Astrocyte of the hippocampus (primary cell): Measurements from ENCODE around the gene LCN10.
A peak's percentile ranks its signal among the peaks of the same experiment; 100 is the strongest.
"Not testable (repeated sequence)": the region's sequence is repeated elsewhere in the genome, so short reads cannot be mapped to it uniquely, and the experiment has no call there.

Experiments
- DNase-seq: peaks from one replicate; pipeline ENCODE4 v3.0.0; 2011; ENCODE audit warnings: low read depth, low spot score

The LCN10 gene

DNA sequence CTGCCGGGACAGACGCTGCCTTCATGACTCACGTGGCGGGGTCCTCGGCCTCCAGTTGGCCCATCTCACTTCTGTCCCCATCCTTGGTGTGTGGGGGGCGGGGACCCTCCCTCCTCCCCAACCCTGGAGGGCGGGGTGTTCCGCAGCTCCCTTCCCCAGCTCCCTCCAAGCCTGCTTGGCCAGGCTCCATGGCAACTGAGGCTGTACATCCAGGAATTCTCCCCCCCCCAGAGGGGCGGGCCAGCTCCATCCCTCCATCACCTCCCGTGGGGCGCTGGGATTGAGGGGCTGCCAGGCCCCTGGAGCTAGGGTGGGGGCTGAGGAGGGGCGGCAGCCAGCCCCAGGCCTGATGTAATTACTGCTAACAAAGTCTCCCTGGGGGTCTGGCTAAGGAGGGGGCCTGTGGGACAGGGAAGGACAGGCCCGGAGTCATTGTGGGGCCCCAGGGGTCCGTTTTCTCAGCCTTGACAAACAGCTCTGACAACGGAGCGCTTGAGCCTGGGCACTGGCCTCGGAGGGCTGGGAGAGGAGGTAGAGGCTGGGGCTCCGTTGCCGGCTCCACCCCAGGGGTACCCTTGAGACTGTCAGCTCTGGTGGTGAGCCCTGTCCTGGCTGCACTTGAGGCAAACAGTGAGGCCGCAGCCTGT lies 22.4 kb downstream of the LCN10 start:
- peak; percentile 66 for DNase-seq

DNA sequence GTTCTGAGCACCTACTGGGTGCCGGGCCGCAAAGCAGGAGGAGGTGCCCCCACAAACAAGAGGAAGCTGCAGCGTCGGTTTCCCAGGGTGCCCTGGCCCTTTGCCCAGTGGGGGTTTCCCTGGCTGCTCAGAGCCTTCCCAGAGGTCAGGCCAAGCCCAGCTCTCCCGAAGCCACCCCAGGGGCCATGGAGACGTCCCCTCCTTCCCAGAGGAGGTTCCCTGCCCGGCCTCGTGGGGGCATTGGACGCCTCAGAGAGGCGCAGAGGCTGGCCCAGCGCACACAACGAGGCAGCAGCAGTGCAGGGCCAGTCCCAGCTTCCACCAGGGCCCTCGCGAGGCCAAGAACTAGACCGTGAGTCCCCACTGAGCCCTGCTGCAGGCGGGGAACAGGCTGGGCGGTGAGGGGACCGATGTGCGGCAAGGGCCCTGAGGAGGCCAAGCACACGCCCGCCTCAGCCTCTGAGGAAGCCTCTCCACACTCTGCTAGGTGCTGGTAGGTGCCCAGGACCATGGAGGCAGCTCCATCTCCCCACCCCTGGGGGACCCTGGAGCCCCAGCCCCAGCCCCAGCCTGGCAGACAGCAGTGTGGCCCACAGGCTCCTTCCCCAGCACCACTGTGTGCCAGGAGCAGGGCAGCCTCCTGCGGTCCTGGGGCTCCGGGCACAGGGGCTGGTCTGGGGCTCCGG lies 23.4 kb downstream of the LCN10 start:
- no peak for DNase-seq

DNA sequence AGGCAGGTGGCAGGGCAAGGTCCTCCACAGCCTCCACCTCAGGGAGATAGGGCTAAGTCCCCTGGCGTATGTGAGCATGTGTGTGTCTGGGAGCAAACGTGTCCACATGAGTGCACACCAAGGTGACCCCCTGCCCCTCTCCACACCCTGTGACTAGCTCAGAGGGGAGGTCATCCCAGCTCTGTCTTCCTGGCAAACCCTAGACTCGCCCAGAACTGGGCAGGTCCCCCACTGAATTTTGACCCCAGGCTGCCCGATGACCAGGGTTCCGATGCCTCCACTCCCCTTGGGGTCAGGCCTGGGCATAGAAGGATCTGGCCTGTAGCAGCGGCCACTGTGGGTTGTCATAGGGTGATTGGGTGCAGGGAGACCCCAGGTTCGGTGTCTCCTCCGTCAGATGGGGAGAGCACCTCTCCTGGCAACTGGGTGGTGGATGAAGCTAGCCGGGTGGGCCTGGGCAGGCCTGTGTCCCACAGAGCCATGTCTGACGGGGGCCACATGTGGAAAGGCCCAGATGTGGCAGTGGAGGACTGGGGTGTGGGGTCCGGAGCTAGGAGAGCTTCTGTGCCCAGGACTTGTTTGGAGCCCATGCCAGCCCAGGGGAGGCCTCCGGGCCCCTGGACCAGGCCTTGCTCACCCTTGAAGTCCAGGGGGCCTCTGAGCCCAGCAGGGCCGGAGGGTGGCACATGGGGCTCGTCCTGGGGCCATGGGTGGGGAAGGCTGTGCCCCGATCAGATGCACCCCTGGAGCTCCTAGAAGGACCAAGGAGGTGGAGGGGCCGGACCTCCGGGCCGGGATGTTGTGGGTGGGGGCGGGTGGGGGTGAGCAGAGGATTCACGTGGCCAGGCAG lies 24.2 kb downstream of the LCN10 start:
- no peak for DNase-seq

DNA sequence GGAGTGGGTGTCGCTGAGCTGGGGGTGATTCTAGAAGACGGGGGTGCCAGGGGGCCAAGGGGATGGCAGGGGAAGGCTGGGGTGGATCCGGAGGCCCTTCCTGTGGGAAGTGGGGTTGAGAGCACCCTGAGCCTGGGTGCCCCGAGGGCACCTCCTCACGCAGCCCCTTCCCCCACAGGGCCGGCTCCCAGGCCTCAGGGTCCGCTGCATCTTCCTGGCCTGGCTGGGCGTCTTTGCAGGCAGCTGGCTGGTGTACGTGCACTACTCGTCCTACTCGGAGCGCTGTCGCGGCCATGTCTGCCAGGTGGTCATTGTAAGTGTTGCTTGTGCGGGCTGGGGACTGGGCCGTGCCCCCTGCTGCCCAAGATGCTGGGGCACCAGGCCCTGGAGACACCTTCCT lies 25.3 kb downstream of the LCN10 start:
- no peak for DNase-seq

DNA sequence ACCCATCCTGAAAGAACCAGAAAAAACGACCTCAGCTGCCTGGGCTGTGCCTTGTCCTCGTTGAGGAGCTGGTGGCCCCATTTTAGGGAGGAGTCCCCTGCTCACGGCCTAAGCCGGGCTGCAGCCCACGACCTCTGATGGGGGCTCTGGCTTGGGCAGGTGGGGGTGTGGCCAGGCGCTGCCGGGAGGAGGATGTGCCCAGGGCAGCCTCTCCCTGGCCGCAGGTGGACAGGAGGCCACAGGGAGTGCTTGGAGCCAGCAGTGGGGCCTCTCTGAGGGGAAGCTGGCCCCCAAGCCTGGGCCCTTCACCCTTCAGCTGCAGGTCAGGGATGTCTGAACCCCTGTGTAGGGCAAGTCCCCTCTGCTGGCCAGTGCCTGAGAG lies 27.9 kb downstream of the LCN10 start:
- no peak for DNase-seq

DNA sequence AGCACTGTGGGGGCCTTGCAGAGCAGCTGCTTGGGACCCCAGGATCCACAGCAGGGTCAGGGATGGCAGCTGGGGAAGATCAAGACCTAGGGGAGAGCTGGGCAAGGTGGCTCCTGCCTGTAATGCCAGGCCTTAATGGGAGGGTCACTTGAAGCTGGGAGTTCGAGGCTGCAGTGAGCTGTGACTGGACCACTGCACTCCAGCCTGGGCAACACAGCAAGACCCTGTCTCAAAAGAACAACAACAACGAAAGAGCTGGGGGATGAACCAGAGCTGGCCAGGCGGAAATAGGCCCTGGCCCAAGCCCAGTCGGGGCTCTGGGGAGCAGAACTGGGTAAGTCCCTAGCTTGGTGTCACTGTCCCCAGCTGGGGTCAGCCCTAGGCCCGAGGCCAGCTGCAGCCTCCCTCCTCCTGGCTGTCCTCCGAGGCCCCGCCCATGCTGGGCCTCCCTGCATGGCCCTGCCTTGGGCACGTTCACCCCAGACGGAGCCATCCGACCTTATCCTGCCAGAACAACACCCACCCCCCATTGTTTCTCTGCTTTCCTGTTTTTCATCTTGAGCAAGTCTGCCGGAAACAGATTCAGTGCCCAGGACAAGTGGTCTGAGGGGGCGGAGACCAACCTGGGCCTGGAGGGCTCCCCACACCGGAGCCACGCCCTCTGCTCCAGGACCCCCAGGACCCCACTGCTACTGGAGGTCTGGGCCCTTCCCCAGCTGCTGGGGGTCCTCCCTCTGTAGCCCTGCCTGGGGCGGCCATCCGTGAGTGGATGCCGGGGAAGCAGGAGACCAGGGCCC lies 28.4 kb downstream of the LCN10 start:
- no peak for DNase-seq

DNA sequence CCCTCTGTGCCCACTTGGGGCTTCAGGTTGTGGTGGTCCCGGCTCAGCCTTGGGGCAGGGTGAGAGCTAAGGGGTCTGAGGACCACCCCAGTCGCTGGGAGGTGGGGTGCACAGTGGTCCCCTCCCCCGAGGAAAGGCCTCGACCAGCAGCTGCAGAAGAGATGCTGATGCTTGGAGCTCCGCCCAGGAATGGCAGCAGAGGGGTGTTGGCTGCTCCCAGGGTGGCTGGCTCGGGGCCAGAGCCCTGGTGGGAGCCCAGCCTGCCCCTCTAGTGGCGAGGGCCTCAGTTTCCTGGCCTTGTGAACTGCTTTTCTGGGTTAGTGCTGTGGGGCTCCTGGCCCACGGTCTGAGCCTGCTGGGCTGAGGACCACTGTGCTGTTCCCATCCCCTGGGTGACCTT lies 29.2 kb downstream of the LCN10 start:
- peak; percentile 42 for DNase-seq

DNA sequence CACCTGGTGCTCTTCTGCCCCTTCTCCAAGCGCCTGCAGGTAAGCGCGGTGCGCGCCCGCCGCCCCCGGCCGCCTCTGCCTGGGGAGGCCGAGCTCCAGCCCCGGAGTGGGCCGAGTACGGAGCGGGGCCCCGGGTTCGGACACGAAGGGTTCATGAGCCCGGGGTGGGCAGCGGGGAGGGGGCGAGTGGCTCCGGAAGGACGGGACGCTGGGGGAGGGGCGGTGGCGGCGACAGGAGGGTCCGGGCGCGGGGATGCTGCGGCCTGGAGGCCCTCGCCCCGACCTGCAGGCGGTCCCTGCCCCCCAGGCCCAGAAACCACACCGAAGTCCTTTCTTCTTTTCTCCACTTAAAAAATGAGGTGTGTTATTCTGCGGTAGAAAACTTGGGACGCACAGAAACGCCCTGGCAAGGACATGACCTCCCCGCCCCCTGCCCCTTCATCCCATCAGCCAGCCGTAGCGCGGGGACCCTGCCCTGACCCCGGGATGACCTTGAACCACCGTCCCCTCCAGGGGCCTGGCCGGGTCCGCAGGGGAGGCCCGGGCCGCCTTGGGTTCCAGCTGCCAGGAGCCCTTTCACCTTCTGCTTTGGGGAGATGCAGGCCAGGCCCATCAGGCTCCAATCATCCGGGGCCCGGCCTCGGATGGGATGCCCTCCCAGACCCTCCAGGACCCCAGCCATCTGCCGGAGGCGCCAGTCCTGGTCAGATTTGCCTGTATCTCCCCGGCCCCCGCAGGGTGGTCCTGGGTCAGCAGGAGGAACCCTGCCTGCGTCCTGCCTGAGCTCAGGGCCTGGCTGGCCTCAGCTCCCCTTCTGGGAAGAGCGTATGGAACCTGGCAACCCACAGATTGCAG lies 29.8 kb downstream of the LCN10 start:
- no peak for DNase-seq

DNA sequence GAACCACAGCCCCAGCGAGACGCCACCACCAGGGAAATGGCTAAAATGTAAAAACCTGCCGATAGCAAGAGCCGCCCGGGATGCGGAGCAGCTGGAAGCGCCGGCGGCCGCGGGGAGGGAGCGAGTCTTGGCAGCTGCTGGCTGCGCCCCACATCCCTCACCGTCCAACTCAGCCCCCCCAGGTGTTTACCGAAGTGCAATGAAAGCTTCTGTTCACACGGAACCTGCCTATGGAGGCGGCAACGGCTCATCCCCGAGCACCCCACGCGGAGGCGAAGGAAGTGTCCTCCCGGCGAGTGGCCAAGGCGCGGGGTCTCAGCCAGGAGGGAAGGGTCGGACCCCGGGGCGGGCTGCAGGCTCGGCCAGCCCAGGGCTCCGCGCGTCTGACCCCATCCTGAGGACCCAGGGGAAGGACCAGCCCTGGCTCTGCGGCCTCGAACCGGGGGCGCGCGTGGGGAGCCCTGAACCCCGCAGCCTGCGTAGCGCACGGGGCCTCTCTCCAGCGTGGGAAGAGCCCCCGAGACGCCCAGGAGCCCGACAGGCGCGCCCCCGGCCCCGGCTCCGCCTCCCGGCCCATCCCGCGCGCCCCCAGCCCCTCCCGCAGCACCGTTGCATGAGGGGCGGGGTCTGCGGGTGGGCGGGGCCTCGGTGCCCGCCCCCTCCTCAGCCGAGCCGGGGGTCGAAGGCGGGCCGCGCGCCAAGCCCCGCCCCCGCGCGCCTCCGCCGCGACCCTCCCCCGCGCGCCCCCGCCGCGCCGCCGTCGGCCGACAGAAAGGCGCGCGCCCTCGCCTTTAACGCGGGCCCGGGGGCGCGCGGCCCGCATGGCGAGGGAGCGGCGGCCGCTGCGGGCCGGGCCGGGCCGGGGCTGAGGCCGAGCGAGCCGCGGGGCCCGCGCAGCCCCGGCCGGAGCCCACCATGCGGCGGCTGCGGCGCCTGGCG lies 30.7 kb downstream of the LCN10 start, which contains the start of gene DIPK1B:
Gene DIPK1B (plus strand): TSS at position 822 of the 939 bp plus-strand sequence. CDS start 94 bp downstream, at position 916.
- peak; percentile 55 for DNase-seq

DNA sequence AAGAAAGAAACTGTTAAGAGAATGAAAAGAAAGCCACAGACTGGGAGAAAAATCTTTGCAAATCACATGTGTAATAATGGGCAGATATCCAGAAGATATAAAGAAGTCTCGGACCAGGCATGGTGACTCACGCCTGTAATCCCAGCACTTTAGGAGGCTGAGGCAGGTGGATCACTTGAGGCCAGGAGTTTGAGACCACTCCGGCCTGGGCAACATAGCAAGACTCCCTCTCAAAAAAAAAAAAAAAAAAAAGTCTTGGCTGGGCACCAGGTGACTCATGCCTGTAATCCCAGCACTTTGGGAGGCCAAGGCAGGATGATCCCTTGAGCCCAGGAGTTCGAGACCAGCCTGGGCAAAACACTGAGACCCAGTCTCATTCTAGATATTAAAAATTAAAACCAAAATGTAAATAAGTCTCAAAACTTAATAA lies 31.5 kb downstream of the LCN10 start:
- DNase-seq, result peak; percentile 50

DNA sequence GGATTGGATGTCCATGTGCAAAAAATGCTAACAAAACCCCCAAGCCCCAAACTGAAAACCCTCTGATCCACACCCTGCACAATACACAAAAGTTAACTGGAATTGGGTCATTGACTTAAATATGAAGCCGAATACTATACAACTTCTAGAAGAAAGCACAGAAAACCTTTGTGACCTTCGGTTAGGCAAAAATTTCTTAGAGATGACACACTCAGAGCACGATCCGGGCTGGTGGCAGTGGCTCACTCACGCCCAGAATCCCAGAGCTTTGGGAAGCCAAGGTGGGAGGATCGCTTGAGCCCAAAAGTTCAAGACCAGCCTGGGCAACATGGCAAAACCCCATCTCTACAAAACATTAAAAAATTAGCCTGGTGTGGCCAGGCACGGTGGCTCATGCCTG lies 32.2 kb downstream of the LCN10 start:
- no peak for DNase-seq

DNA sequence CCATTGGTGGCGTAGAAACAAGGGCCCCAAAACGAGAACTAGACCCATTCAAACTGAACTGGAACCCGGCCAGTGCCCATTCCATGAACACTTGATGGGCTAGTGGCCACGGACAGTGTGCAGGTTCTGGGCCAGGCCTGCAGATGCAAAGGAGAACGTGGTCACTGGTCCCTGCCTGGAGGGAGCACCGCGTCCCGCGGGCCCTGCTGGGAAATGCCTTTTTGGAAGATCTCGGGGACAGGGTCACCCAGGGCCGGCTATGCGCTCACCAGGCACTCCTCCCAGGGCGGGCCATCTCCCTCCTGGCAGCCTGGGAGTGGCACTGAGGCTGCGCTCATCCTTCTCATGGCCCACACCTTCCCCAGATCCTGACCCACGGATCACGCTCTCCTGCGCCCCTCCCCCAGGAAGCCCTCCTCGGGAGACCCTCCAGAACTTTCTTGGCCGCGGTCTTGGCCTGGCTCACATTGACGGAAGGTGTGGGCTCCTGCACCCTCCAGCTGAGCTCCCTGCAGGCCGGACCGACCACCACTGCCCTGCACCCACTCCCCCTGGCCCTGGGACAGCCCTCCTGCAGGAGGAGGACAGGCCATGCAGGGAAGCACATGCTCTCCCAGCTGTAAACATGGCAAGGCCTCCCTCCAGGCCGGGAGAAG lies 33.2 kb downstream of the LCN10 start:
- DNase-seq, result no peak

DNA sequence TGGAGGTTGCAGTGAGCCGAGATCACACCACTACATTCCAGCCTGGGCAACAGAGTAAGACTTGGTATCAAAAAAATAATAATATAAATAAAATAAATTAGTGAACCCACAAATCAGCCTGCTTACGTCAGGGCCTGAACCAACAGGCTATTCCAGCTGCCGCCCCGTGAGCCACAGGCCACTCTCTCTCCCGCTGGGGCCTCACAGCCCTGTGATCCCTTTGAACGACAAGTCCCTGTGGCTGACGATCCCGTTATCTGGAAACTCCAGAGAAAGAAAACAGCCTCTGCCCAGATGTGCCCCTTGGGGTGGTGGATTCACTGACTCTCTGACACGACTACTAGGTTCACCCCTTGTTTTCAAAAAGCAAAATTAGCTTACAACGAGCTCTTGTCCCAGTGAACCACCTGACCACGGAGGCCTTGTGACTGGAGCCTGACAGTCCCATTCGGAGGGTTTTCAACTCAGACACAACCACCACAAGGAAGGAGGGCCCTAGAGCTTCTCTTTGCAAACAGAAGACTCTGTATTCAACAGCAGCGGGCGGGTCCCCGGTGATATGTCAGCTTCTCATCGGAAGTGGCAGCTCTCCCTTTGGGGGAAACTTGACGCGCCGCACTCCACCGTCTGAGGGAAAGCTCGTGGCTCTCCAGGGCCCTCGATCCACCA lies 34.8 kb downstream of the LCN10 start:
- DNase-seq, result no peak

DNA sequence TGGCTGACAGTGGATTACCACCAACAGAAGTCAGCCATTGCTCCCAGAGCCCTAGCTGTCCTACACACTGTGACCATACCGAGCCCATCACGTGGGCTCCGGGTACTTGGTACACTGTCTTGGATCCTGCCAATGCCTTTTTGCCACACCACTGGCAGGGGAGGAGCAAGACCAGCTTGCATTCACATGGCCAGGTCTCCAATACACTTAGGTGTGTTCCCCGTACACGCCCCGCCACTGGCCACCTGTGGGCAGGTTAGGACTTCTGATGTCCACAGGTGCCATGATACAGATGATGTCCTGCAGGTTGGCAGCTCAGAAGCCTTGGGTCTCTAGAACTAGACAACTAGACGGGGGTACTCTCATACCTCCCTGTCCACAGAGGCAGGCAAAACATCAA lies 35.7 kb downstream of the LCN10 start:
- no peak for DNase-seq

DNA sequence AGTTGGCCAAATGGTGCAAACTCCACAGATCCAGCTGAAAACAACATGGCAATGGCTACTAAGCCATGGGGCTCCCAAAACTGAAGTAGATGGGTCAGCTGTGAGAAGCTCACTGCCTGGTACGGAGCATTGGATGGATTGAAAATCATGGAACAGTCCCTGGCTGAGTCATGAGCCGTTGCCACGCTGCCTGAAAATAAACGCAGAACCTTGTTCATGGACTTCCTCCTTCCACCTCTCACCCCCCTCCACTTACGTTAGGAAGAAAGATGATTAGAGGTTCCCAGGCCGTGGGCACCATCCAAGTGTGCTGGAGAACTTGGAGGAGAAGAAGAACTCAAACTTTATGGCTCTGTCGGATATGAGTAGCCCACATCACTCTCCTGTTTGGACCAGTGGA lies 37.2 kb downstream of the LCN10 start:
- no peak for DNase-seq

DNA sequence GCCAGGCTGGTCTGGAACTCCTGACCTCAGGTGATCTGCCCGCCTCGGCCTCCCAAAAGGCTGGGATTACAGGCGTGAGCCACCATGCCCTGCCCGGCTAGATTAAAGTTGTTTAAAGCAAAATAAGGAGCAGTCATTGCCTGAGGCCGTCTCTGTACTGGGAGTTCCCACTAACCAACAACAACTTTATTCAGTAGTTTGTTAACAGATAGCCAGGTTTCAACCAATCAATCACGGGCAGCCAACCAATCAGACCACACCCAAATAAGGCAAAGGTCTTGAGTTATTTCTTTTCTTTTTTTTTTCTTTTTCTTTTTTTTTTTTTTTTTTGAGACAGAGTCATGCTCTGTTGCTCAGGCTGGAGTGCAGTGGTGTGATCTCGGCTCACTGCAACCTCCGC lies 38.0 kb downstream of the LCN10 start:
- DNase-seq, result not testable (repeated sequence)

DNA sequence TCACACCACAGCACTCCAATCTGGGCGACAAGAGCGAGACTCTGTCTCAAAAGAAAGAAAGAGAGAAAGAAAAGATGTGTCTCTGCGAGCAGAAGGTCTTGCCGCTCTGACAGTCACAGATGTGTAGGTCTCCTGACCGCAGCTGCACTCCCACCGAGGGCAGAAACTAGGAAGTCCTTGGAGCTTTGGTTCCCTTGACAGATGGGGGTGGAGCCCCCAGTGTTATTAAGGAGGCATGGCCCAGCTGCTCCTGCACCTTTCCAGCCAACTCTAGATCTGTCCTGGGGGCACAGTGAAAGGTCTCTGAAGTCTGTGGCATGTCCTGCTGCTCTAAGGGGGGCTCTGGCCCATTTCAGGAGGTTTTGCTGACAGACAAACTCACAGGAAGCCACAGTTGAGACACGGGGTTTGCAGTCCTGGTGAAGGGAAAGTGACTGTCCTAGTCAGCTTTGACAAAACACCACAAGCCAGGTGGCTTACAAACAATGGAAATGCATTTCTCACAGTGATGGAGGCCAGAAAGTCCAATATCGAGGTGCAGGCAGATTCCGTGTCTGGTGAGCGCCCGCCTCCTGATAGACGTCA lies 39.4 kb downstream of the LCN10 start:
- DNase-seq, result no peak

DNA sequence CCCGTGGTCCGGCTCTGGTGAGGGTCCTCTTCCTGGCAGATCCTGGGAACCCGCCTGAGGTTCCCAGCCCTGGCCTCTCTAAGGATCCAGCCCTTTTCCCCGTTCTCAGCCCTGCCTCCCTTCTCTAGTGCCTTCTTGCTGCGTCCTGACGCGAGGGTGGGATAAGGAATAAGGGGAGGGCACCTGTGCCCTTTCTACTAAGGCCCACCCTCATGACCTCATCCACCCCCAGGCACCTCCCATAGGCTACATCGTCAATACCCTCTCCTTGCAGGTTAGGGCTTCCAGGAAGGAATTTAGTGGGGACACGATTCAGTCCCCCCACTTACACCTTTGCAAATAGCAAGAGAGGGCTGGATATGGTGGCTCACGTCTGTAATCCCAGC lies 41.1 kb downstream of the LCN10 start:
- DNase-seq, result no peak
